GM12872 (cell line): ENCODE results near the gene ACTN2.

Experiments used
- CTCF ChIP-seq: IDR thresholded peaks from 3 replicates; pipeline ENCODE4 v1.5.1; 2011; ENCODE audit warnings: low read depth, mild to moderate bottlenecking, low read length, moderate library complexity; ENCODE audit not compliant: insufficient read depth

ACTN2 gene

GRCh38 chr1:236727521-236727920 is 41.2 kb downstream of the ACTN2 start:
- TF ChIP-seq CTCF, result no peak

- no peak for TF ChIP-seq CTCF
These were observed 42.5 kb downstream of the ACTN2 start for GRCh38 chr1:236728752-236729151.

- TF ChIP-seq CTCF, result no peak
These were observed 47.4 kb downstream of the ACTN2 start for GRCh38 chr1:236733653-236734052.

GRCh38 chr1:236734141-236734765 is 48.0 kb downstream of the ACTN2 start:
- TF ChIP-seq CTCF, result no peak

GRCh38 chr1:236736761-236737160 is 50.5 kb downstream of the ACTN2 start:
- TF ChIP-seq CTCF, result no peak

GRCh38 chr1:236741753-236742152 is 55.5 kb downstream of the ACTN2 start:
- TF ChIP-seq CTCF, result no peak

GRCh38 chr1:236742421-236743160 is 56.3 kb downstream of the ACTN2 start:
- TF ChIP-seq CTCF, result no peak
